ENCODE measurements around the gene CDH23.

- TF ChIP-seq POLR2A (IDR thresholded peaks at IDR 0.05; ENCODE audit: low read length) (no peak), GATA1 (IDR thresholded peaks at IDR 0.05; ENCODE audit: low read depth, low read length) (no peak)
Measured at GRCh38 chr10:71527135-71527534, 130.4 kb downstream of the CDH23 start.

Measured in erythroblast (primary cell).